SW 1271 (cell line): ENCODE measurements around the gene SRSF11.

Experiments used
- DNase-seq, 2 experiments: peaks; one replicate each; lab custom pipeline; 2025; lab: John Stamatoyannopoulos, UW

SRSF11 gene

GRCh38 chr1:70220517-70221237 lies 503 bp upstream of the SRSF11 start:
- no peak for DNase-seq

- DNase-seq: no peak
Observed at GRCh38 chr1:70222716-70223235, 1.6 kb downstream of the SRSF11 start.

GRCh38 chr1:70224954-70225353 lies 3.8 kb downstream of the SRSF11 start:
- DNase-seq: no peak

GRCh38 chr1:70227439-70227838 lies 6.3 kb downstream of the SRSF11 start:
- DNase-seq: peak in 1 of 2 experiments; percentile 1

- DNase-seq: no peak
Observed at GRCh38 chr1:70228670-70229069, 7.5 kb downstream of the SRSF11 start.

GRCh38 chr1:70231475-70231874 lies 10.3 kb downstream of the SRSF11 start:
- no peak for DNase-seq

GRCh38 chr1:70234733-70235132 lies 13.6 kb downstream of the SRSF11 start:
- DNase-seq: no peak

- no peak for DNase-seq
Observed at GRCh38 chr1:70239940-70240339, 18.8 kb downstream of the SRSF11 start.

GRCh38 chr1:70247122-70247521 lies 25.9 kb downstream of the SRSF11 start:
- no peak for DNase-seq

GRCh38 chr1:70247768-70248167 lies 26.6 kb downstream of the SRSF11 start:
- DNase-seq: no peak

GRCh38 chr1:70248729-70249128 lies 27.5 kb downstream of the SRSF11 start:
- no peak for DNase-seq

- no peak for DNase-seq
Observed at GRCh38 chr1:70256664-70257063, 35.5 kb downstream of the SRSF11 start.

- no peak for DNase-seq
Observed at GRCh38 chr1:70264839-70265238, 43.7 kb downstream of the SRSF11 start.

GRCh38 chr1:70265946-70266345 lies 44.8 kb downstream of the SRSF11 start:
- no peak for DNase-seq

GRCh38 chr1:70277875-70278274 lies 56.7 kb downstream of the SRSF11 start:
- DNase-seq: no peak

- no peak for DNase-seq
Observed at GRCh38 chr1:70278710-70279109, 57.5 kb downstream of the SRSF11 start.

- no peak for DNase-seq
Observed at GRCh38 chr1:70284366-70284765, 63.2 kb downstream of the SRSF11 start.

GRCh38 chr1:70286453-70286852 lies 65.3 kb downstream of the SRSF11 start:
- no peak for DNase-seq

- DNase-seq: no peak
Observed at GRCh38 chr1:70288166-70288565, 67.0 kb downstream of the SRSF11 start.

- DNase-seq: no peak
Observed at GRCh38 chr1:70290218-70290617, 69.0 kb downstream of the SRSF11 start.

- no peak for DNase-seq
Observed at GRCh38 chr1:70293186-70293843, 72.1 kb downstream of the SRSF11 start.

GRCh38 chr1:70295749-70296148 lies 74.6 kb downstream of the SRSF11 start:
- no peak for DNase-seq

GRCh38 chr1:70299472-70299871 lies 78.3 kb downstream of the SRSF11 start:
- DNase-seq: no peak
